CD4-positive, alpha-beta memory T cell (primary cell): ENCODE results near the gene ERFE. TPM values are rescaled to one million over a fixed set of nuclear protein-coding genes. Genes with fewer than 3 reads are reported as not detected.

Source experiments
- CTCF ChIA-PET: fragments of 350-600 bp; sonication (Branson Sonifier 250); formaldehyde crosslinking; loops from one replicate; lab custom pipeline; 2021; ENCODE audit warnings: inconsistent platforms; ENCODE audit not compliant: partially characterized antibody; lab: Charles Lee
- POLR2A ChIA-PET: fragments of 350-600 bp; sonication (Branson Sonifier 250); formaldehyde crosslinking; loops from one replicate; lab custom pipeline; 2021; ENCODE audit not compliant: partially characterized antibody; lab: Charles Lee
- DNase-seq, 5 donors: peaks; one replicate each; pipeline versions ENCODE4 v3.0.0 to v3.0.0-alpha.2; 2020 to 2022; ENCODE audit warnings: mixed read lengths in 1 of 5
- H3K27ac ChIP-seq: one replicate; pipeline ENCODE4 v1.7.0; 2013; ENCODE audit warnings: low read depth, low read length
- H3K27me3 ChIP-seq: 2 replicates; pipeline ENCODE4 v1.7.0; 2013; ENCODE audit warnings: mild to moderate bottlenecking, low read length, moderate library complexity; ENCODE audit not compliant: insufficient read depth
- H3K36me3 ChIP-seq: 2 replicates; pipeline ENCODE4 v1.7.0; 2013; ENCODE audit warnings: mild to moderate bottlenecking, low read length, moderate library complexity; ENCODE audit not compliant: insufficient read depth
- H3K4me1 ChIP-seq: 2 replicates; pipeline ENCODE4 v1.7.0; 2013; ENCODE audit warnings: mild to moderate bottlenecking, low read length, moderate library complexity; ENCODE audit not compliant: insufficient read depth
- H3K4me3 ChIP-seq, 2 donors: one replicate each; pipeline ENCODE4 v1.7.0; 2013; ENCODE audit warnings: low read length in 2 of 2, mild to moderate bottlenecking in 1 of 2
- H3K9me3 ChIP-seq, 2 donors: one replicate each; pipeline ENCODE4 v1.7.0; 2013; ENCODE audit warnings: low read length in 2 of 2, control low read depth in 1 of 2; ENCODE audit not compliant: control insufficient read depth in 1 of 2
- H3K27ac Mint-ChIP-seq, 7 donors: one replicate each; pipeline ENCODE4 v1.8.0; 2020 to 2021; ENCODE audit warnings: mixed read lengths in 7 of 7, mild to moderate bottlenecking in 6 of 7, inconsistent platforms in 3 of 7, moderate library complexity in 3 of 7
- H3K27me3 Mint-ChIP-seq, 2 donors: one replicate each; pipeline ENCODE4 v1.8.0; 2020 to 2021; ENCODE audit warnings: mixed read lengths in 2 of 2
- H3K36me3 Mint-ChIP-seq, 2 donors: one replicate each; pipeline ENCODE4 v1.8.0; 2020 to 2021; ENCODE audit warnings: mixed read lengths in 2 of 2, inconsistent platforms in 1 of 2, mild to moderate bottlenecking in 1 of 2
- H3K4me1 Mint-ChIP-seq, 4 donors: one replicate each; pipeline ENCODE4 v1.8.0; 2020 to 2021; ENCODE audit warnings: mixed read lengths in 4 of 4, mild to moderate bottlenecking in 1 of 4
- H3K4me3 Mint-ChIP-seq, 8 donors: one replicate each; pipeline ENCODE4 v1.8.0; 2020 to 2021; ENCODE audit warnings: mixed read lengths in 8 of 8, mild to moderate bottlenecking in 7 of 8, moderate library complexity in 6 of 8, inconsistent platforms in 3 of 8
- H3K9me3 Mint-ChIP-seq, 8 donors: one replicate each; pipeline ENCODE4 v1.8.0; 2020 to 2021; ENCODE audit warnings: mixed read lengths in 8 of 8, mild to moderate bottlenecking in 5 of 8, inconsistent platforms in 3 of 8, moderate library complexity in 1 of 8
- intact Hi-C: fragments of 100-400 bp; cut with micrococcal nuclease; formaldehyde crosslinking; loops from one replicate; pipeline ENCODE4 v1.15.1; 2023
- polyA plus RNA-seq, 2 donors: library from polyadenylated mRNA; unstranded; fragments of 300-500 nt; fragmentation: Illumina TruSeq; gene quantifications; one replicate each; pipeline ENCODE4 v1.2.3, GENCODE V29; 2021
- total RNA-seq, 2 experiments: library from RNA; stranded (reverse); gene quantifications; one replicate each; pipeline ENCODE4 v1.2.3, GENCODE V29; 2021

Gene ERFE
- total and polyA plus RNA-seq, 4 experiments from 2014 or later = not detected

DNA sequence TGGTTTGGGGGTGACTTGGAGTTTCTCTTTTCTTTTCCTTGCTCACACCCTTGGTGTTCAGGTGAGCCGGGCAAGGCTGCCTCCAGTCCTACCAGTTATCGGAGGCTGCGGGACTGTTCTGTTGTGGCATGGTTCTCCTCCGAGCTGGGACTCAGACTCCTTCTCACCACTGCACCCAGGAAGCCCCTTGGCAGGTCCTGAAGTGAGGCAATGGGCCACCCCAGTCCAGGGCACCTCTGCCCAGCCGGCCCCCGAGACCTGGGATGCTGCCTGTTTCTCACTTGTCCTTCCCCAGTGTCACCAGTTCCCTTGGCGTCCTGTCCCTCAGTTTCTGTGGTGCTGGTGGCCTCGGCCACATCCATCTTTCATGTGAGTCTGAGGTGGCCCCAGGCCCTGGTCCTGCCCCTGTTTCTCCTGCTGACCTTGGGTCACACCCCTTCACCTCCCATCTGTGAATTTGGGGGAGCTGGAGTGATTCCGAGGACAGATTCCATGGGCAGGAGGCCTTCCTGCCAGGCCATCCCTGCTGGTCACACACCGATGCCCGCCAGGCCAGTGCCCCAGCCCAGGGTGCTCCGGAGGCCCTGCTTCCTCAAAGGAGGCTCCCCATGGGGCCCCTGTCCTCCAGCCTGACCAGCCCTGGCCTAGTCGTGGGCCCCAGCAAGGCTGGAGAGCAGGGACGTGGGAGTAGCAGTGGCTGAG is 26.9 kb upstream of the ERFE start:
- no peak overlapping the region for H3K27ac ChIP-seq
- H3K9me3 Mint-ChIP-seq = no peaks in the 10 kb centered on the region
- no peaks in the 10 kb centered on the region for H3K36me3 Mint-ChIP-seq
- intact Hi-C loops = no loop called here
- no peak overlapping the region for H3K4me3 Mint-ChIP-seq
- no peaks in the 10 kb centered on the region for H3K4me1 Mint-ChIP-seq
- no peaks in the 10 kb centered on the region for H3K27me3 Mint-ChIP-seq
- no peaks in the 10 kb centered on the region for H3K9me3 ChIP-seq
- no peak for DNase-seq
- CTCF ChIA-PET = no interaction called here
- H3K27ac Mint-ChIP-seq = no peak overlapping the region
- POLR2A ChIA-PET = no interaction called here
- no peak overlapping the region for H3K4me3 ChIP-seq
- H3K4me1 ChIP-seq = no peaks in the 10 kb centered on the region
- H3K36me3 ChIP-seq = no peaks in the 10 kb centered on the region
- no peaks in the 10 kb centered on the region for H3K27me3 ChIP-seq

DNA sequence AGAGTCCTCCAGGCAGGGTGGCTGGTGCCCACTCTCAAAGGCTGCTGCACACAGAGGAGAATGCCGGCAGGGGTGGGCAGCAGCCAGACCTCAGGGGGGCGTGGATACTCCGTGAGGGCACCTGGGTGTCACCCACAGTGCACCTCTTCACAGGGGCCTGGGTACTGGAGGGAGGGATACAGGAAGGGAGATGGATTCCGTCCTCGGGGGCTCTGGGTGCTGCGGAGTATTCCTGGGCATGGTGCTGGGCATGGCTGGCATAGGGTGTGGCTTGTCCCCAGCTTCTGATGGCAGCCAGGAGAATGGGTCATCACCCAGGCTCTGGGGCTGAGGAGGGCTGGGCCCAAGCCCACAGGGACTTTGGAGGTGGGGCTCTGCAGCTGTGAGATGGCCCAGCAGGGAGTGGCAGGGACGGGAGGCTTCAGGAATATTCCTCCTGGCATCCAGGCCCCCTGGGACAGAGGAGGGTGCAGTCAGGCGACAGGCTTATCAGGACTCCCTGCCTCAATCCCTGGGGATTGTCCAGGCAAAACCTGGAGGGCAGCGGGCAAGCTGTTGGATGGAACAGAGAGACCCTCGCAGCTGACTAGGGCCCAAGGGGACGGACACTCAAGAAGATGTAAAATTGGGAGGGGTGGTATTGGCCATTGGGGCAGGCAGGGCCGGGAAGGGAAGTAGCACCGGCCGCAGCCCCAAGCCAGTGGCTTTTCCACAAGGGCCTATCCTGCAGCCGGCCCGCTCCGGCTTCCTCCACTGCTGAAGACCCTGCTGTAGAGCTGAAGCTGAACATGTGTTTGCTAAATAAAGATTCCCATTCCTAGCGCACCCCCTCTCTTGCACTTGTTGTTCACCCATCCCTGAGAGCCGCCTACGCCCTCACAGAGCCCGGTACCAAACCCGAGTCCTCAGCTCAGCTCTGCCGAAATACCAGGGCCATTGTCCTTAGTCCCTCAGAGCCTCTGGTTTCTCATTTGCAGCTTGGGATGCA is 26.0 kb upstream of the ERFE start:
- Mint-ChIP-seq H3K27me3 (no peaks in the 10 kb centered on the region), H3K27ac (no peak overlapping the region), H3K36me3 (no peaks in the 10 kb centered on the region), H3K4me3 (no peak overlapping the region), H3K9me3 (no peaks in the 10 kb centered on the region), H3K4me1 (no peaks in the 10 kb centered on the region)
- DNase-seq = peak in 1 of 5 donors; percentile 29
- Histone ChIP-seq H3K27ac (no peak overlapping the region), H3K4me1 (no peaks in the 10 kb centered on the region), H3K9me3 (no peaks in the 10 kb centered on the region), H3K4me3 (no peak overlapping the region), H3K27me3 (no peaks in the 10 kb centered on the region), H3K36me3 (no peaks in the 10 kb centered on the region)
- intact Hi-C loops = no loop called here
- ChIA-PET POLR2A (no interaction called here), CTCF (no interaction called here)

DNA sequence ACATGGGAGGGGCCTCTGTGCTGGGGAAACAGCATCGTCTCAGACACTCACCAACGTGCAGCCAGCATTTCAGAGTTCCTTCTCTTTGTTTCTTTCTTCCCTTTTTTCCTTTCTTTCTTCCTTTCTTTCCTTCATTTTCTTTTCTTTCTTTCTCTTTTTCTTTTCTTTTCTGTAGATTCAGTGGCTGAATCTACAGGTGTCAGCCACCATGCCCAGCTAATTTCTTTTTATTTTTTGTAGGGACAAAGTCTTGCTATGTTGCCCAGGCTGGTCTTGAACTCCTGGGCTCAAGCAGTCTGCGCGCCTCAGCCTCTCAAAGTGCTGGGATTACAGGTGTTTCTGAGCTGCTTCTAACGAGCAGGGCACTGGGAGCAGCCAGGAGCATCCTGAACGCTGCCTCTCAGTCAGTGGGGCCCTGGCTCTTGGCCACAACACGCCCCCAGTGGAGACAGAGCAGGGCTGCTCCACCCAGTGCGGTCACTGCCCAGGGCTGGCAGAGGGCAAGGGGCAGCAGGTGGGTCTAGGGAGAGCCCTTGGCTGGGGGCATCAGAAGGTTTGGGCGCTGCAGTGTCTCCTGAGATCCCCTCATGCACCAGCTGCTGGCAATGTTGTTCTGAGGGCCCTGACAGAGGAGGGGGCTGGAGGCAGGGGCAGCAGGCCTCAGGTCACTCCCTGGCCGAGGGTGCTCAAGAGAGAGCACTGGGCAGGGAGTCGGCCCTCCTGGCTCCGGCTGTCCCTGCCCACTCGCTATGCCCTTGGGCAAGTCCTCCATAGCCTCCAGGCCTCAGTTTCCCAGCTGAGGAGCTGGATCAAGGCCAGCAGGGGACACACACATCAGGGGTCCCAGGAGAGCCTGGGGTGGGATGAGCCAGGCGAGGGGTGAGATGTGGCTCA is 25.0 kb upstream of the ERFE start:
- ChIA-PET POLR2A (no interaction called here), CTCF (no interaction called here)
- Mint-ChIP-seq H3K9me3 (no peaks in the 10 kb centered on the region), H3K36me3 (no peaks in the 10 kb centered on the region), H3K4me3 (peak overlapping the region in 1 of 8 donors; percentile 2), H3K4me1 (no peaks in the 10 kb centered on the region), H3K27me3 (no peaks in the 10 kb centered on the region), H3K27ac (no peak overlapping the region)
- Histone ChIP-seq H3K27me3 (no peaks in the 10 kb centered on the region), H3K4me1 (no peaks in the 10 kb centered on the region), H3K36me3 (no peaks in the 10 kb centered on the region), H3K4me3 (no peak overlapping the region), H3K9me3 (no peaks in the 10 kb centered on the region), H3K27ac (no peak overlapping the region)
- no peak for DNase-seq
- intact Hi-C loops = no loop called here

DNA sequence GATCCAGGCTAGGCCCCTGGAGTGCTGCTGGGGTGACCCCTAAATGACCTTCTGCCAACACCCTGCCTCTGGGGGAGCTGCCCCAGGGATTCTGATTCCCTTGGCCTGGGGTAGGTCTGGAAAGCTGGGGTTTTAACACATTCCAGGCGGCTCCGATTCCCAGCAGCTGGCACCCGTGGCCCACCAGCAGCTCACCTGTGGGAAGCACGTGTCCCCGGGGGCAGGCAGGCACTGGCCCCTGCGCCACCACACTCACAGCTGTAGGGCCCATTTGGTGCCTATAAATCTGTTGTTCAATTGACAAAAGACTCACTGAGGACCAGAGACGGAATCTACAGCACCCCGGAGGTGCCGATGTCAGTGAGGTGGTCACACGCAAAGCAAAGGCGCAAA is 24.4 kb upstream of the ERFE start:
- POLR2A ChIA-PET = no interaction called here
- Histone ChIP-seq H3K27me3 (no peaks in the 10 kb centered on the region), H3K4me3 (no peak overlapping the region), H3K9me3 (no peaks in the 10 kb centered on the region), H3K4me1 (no peaks in the 10 kb centered on the region), H3K36me3 (no peaks in the 10 kb centered on the region), H3K27ac (no peak overlapping the region)
- no peaks in the 10 kb centered on the region for H3K27me3 Mint-ChIP-seq
- H3K36me3 Mint-ChIP-seq = no peaks in the 10 kb centered on the region
- H3K9me3 Mint-ChIP-seq = no peaks in the 10 kb centered on the region
- intact Hi-C loops = no loop called here
- CTCF ChIA-PET = interaction anchor here (1.2 kb wide), 1 partner anchor 210 kb away, joined by 3 read pairs; no protein-coding TSS in a partner anchor
- H3K4me3 Mint-ChIP-seq = no peak overlapping the region
- no peak for DNase-seq
- H3K4me1 Mint-ChIP-seq = no peaks in the 10 kb centered on the region
- H3K27ac Mint-ChIP-seq = no peak overlapping the region

DNA sequence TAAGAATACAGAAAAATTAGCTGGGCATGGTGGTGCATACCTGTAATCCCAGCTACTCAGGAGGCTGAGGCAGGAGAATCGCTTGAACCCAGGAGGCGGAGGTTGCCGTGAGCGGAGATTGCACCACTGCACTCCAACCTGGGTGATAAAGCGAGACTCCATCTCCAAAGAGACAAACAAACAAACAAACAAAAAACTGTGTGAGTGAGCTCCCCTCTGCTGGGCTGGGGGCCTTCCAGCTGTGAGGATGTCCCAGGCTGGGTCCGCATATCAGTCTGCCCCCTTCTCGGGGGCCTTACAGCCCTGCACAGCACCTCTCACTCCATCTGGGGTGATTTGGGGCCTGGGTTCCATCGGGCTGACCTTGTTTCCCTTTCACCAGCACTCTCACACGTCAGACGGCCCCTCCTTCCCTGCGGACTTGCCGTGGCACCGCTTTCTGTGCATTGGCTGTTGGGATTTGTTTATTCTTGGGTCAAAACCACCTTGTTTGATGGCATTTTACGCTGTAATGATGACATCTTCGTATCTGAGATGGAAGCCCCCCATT is 23.1 kb upstream of the ERFE start:
- H3K4me1 ChIP-seq = no peaks in the 10 kb centered on the region
- H3K4me3 Mint-ChIP-seq = no peak overlapping the region
- H3K4me1 Mint-ChIP-seq = no peaks in the 10 kb centered on the region
- no peaks in the 10 kb centered on the region for H3K27me3 ChIP-seq
- no peak overlapping the region for H3K27ac Mint-ChIP-seq
- no peak overlapping the region for H3K4me3 ChIP-seq
- H3K27me3 Mint-ChIP-seq = no peaks in the 10 kb centered on the region
- ChIA-PET POLR2A (no interaction called here), CTCF (interaction anchor here (1.2 kb wide), 1 partner anchor 211 kb away, joined by 3 read pairs; no protein-coding TSS in a partner anchor)
- H3K9me3 Mint-ChIP-seq = no peaks in the 10 kb centered on the region
- no peaks in the 10 kb centered on the region for H3K36me3 ChIP-seq
- no peaks in the 10 kb centered on the region for H3K36me3 Mint-ChIP-seq
- intact Hi-C loops = no loop called here
- no peaks in the 10 kb centered on the region for H3K9me3 ChIP-seq
- no peak for DNase-seq
- H3K27ac ChIP-seq = no peak overlapping the region

DNA sequence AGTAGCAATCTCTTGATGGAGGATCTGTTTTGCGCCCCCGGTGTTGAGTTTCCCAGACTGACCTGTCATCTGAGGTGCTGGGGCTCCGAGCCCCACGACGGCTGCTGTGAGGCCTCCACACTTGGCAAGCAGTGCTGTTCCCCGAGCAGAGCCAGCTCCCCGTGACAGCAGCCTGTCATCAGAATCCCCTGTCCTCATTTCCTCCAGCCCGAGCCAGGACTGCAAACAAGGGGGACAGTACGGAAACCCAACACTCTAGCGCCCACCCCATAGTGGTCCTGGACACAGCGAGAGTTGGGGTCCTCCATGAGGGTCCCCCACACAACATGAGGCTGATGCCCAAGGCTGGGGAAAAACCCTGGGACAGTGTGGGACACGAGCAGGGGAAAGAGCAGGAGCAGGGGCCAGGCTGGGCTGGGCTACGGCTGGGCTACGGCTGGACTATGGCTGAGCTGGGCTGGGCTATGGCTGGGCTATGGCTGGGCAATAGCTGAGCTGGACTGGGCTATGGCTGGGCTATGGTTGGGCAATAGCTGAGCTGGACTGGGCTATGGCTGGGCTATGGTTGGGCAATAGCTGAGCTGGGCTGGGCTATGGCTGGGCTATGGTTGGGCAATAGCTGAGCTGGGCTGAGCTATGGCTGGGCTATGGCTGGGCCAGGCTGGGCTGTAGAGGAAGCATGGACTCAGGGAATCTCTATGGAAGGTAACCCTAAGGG is 21.8 kb upstream of the ERFE start:
- Histone ChIP-seq H3K36me3 (no peaks in the 10 kb centered on the region), H3K27ac (no peak overlapping the region), H3K4me1 (no peaks in the 10 kb centered on the region), H3K4me3 (no peak overlapping the region), H3K27me3 (no peaks in the 10 kb centered on the region), H3K9me3 (no peaks in the 10 kb centered on the region)
- H3K4me1 Mint-ChIP-seq = peaks cover 4 to 7% (median 5%) of the 10 kb centered on the region in 4 donors
- peaks cover 0 to 1% (median 0%) of the 10 kb centered on the region in 8 donors for H3K9me3 Mint-ChIP-seq
- intact Hi-C loops = no loop called here
- ChIA-PET POLR2A (no interaction called here), CTCF (no interaction called here)
- no peaks in the 10 kb centered on the region for H3K27me3 Mint-ChIP-seq
- no peaks in the 10 kb centered on the region for H3K36me3 Mint-ChIP-seq
- H3K4me3 Mint-ChIP-seq = no peak overlapping the region
- H3K27ac Mint-ChIP-seq = no peak overlapping the region
- DNase-seq = peak in 1 of 5 donors; percentile 16
